GM23248 (cell line): ENCODE data around the gene THRA.

ENCODE experiments used
- EZH2 ChIP-seq: fragments of 200-600 bp; sonication (generic); IDR thresholded peaks from 2 replicates; pipeline ENCODE4 v1.6.1; 2018; ENCODE audit warnings: antibody characterized with exemption, mild to moderate bottlenecking; ENCODE audit not compliant: insufficient read depth, poor library complexity, severe bottlenecking
- EZH2phosphoT487 ChIP-seq: fragments of 200-600 bp; sonication (generic); IDR thresholded peaks from 2 replicates; pipeline ENCODE4 v1.6.1; 2018; ENCODE audit warnings: antibody characterized with exemption, moderate library complexity, mild to moderate bottlenecking, low read depth; ENCODE audit not compliant: insufficient read depth

- TF ChIP-seq EZH2 (no peak), EZH2phosphoT487 (no peak)
These were observed 6.4 kb downstream of the THRA start for GRCh38 chr17:40068917-40069750.
